B cell (primary cell): ENCODE measurements around the gene JADE1.

Source experiments
- EZH2 ChIP-seq: IDR thresholded peaks from 2 replicates; pipeline ENCODE4 v1.6.1; 2012; ENCODE audit warnings: borderline replicate concordance, low read depth, mild to moderate bottlenecking, moderate library complexity, low read length; ENCODE audit not compliant: insufficient read depth, poor library complexity, severe bottlenecking
- TF ChIP-seq, protein P1 (sequence below): fragments of 200-600 bp; IDR thresholded peaks from one replicate; pipeline ENCODE4 v1.8.0; 2022; ENCODE audit warnings: antibody characterized with exemption, mild to moderate bottlenecking

DNA sequence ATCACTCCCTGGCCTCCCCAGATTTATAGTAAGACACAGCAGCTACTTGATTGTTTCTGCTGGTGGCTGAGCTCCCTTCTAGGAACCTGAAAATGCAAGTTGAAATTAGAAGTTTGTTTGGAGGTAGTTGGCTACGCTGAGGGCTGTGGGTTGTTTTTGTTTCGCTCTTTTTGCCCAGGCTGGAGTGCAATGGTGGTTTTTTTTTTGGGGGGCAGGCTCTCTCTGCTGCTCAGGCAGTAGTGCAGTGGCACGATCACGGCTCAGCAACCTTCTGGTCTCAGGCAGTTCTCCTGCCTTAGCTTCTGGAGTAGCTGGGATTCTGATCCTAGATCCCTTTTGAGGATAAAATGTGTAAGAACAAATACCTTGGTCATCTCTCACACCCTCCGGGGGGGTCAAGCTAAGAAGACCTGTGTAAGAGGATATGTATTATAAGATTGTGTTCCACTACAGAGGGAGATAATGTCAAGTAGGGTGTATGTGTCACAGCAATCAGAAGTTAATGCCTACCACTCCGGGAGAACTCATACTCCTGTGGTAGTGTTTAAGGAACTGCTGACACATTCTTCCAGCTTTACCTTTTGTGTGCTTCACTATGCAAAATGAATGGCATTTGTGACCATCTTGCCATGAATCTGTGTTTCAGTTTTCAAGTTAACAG lies 9.7 kb downstream of the JADE1 start:
- TF ChIP-seq, protein P1, sequence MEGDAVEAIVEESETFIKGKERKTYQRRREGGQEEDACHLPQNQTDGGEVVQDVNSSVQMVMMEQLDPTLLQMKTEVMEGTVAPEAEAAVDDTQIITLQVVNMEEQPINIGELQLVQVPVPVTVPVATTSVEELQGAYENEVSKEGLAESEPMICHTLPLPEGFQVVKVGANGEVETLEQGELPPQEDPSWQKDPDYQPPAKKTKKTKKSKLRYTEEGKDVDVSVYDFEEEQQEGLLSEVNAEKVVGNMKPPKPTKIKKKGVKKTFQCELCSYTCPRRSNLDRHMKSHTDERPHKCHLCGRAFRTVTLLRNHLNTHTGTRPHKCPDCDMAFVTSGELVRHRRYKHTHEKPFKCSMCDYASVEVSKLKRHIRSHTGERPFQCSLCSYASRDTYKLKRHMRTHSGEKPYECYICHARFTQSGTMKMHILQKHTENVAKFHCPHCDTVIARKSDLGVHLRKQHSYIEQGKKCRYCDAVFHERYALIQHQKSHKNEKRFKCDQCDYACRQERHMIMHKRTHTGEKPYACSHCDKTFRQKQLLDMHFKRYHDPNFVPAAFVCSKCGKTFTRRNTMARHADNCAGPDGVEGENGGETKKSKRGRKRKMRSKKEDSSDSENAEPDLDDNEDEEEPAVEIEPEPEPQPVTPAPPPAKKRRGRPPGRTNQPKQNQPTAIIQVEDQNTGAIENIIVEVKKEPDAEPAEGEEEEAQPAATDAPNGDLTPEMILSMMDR, result no peak
- TF ChIP-seq EZH2, result no peak
